K562 (cell line): ENCODE data around the gene UBALD2. TPM values are rescaled to one million over a fixed set of nuclear protein-coding genes. Genes with fewer than 3 reads are reported as not detected.

Source experiments
- ADNP ChIP-seq: fragments of 200-800 bp; sonication (Bioruptor generic); IDR thresholded peaks from 2 replicates; pipeline ENCODE4 v1.6.1; 2016; ENCODE audit warnings: missing genetic modification characterization, missing compliant biosample characterization
- DMBX1 ChIP-seq: fragments of 250-450 bp; sonication (Bioruptor Pico); IDR thresholded peaks from 2 replicates; pipeline ENCODE4 v1.8.0; 2022; ENCODE audit warnings: inconsistent platforms, mild to moderate bottlenecking, moderate library complexity, borderline replicate concordance
- DPF2 ChIP-seq: fragments of 450-650 bp; IDR thresholded peaks from 2 replicates; pipeline ENCODE4 v1.6.1; 2016
- EHMT2 ChIP-seq: fragments of 450-650 bp; IDR thresholded peaks from 2 replicates; pipeline ENCODE4 v1.6.1; 2018; ENCODE audit warnings: antibody characterized with exemption
- HDAC8 ChIP-seq: fragments of 450-650 bp; IDR thresholded peaks from 2 replicates; pipeline ENCODE4 v1.6.1; 2016; ENCODE audit warnings: mild to moderate bottlenecking, missing genetic modification characterization, moderate library complexity, missing compliant biosample characterization
- JUND ChIP-seq, 2 experiments: IDR thresholded peaks; 2 replicates in 1 of 2; 3 replicates in 1 of 2; pipeline ENCODE4 v1.6.1; 2011; ENCODE audit warnings: borderline replicate concordance in 2 of 2, low read depth in 2 of 2, low read length in 2 of 2, improper control_type of control experiment in 1 of 2, missing biosample characterization in 1 of 2, missing genetic modification characterization in 1 of 2, missing genetic modification reagents in 1 of 2
- MAZ ChIP-seq, 2 experiments: fragments of 450-650 bp in 1 of 2; sonication (generic) in 1 of 2; formaldehyde crosslinking; IDR thresholded peaks in 1 of 2; conservative IDR thresholded peaks in 1 of 2; 2 replicates each; pipeline versions ENCODE4 v1.4.0 to v1.5.0; 2020; ENCODE audit warnings: mild to moderate bottlenecking in 1 of 2, missing genetic modification reagents in 1 of 2
- TOE1 ChIP-seq, 2 experiments: fragments of 450-650 bp in 1 of 2; sonication (generic) in 1 of 2; formaldehyde crosslinking in 1 of 2; IDR thresholded peaks; 2 replicates each; pipeline versions ENCODE4 v1.7.1 to v1.8.0; 2016 to 2022; ENCODE audit warnings: borderline replicate concordance in 2 of 2, mild to moderate bottlenecking in 2 of 2, antibody characterized with exemption in 1 of 2, inconsistent platforms in 1 of 2, low read depth in 1 of 2, missing genetic modification reagents in 1 of 2, moderate library complexity in 1 of 2
- YY1 ChIP-seq, 3 experiments: IDR thresholded peaks; 2 replicates each; pipeline ENCODE4 v1.6.1; 2011; ENCODE audit warnings: low read length in 2 of 3, mild to moderate bottlenecking in 2 of 3, moderate library complexity in 2 of 3, borderline replicate concordance in 1 of 3, control low read depth in 1 of 3, low read depth in 1 of 3; ENCODE audit not compliant: insufficient read depth in 3 of 3, insufficient replicate concordance in 2 of 3, control insufficient read depth in 1 of 3, insufficient read length in 1 of 3; ENCODE audit errors: extremely low read depth in 1 of 3
- ZBTB12 ChIP-seq: fragments of 250-450 bp; sonication (Bioruptor Pico); IDR thresholded peaks from 2 replicates; pipeline ENCODE4 v1.4.0; 2020
- ZNF239 ChIP-seq: fragments of 250-450 bp; sonication (Bioruptor Pico); IDR thresholded peaks from 2 replicates; pipeline ENCODE4 v1.4.0; 2020; ENCODE audit warnings: mild to moderate bottlenecking
- ZNF589 ChIP-seq: fragments of 200-800 bp; sonication (Bioruptor generic); IDR thresholded peaks from 2 replicates; pipeline ENCODE4 v1.6.1; 2016; ENCODE audit warnings: low read depth, missing genetic modification characterization, missing compliant biosample characterization
- ZNF592 ChIP-seq: fragments of 450-650 bp; IDR thresholded peaks from 2 replicates; pipeline ENCODE4 v1.6.1; 2017; ENCODE audit warnings: antibody characterized with exemption, mild to moderate bottlenecking
- polyA plus RNA-seq, 8 experiments: library from polyadenylated mRNA; depleted of rRNA in 4 of 8; stranded (reverse) in 5 of 8; unstranded in 3 of 8; fragments of >200 nt; fragmentation: Nextera tagmentation in 2 of 8; fragmentation: Illumina TruSeq in 1 of 8; extraction: Ambion mirVana in 2 of 8; extraction: Trizol in 1 of 8; gene quantifications; 2 replicates each; pipeline versions ENCODE4 v1.2.1 to v1.2.3, GENCODE V29; 2011 to 2014; ENCODE audit warnings: inconsistent platforms in 1 of 8, missing spikeins in 1 of 8
- total RNA-seq, 7 experiments: library from RNA; depleted of rRNA in 6 of 7; stranded (reverse); fragments of >200 nt in 6 of 7; fragmentation: Illumina TruSeq in 2 of 7; extraction: Trizol in 2 of 7; gene quantifications; 2 replicates each; pipeline versions ENCODE4 v1.2.1 to v1.2.3, GENCODE V29; 2011 to 2021; ENCODE audit warnings: low replicate concordance in 1 of 7
- TF ChIP-seq, protein P1 (sequence below): fragments of 450-650 bp; formaldehyde crosslinking; IDR thresholded peaks from 2 replicates; pipeline ENCODE4 v1.4.0; 2020; ENCODE audit warnings: mild to moderate bottlenecking, moderate library complexity
- TF ChIP-seq, protein P2 (sequence below), 2 experiments: fragments of 450-650 bp in 1 of 2; sonication (generic) in 1 of 2; formaldehyde crosslinking in 1 of 2; IDR thresholded peaks in 1 of 2; conservative IDR thresholded peaks in 1 of 2; 2 replicates each; pipeline versions ENCODE4 v1.6.1 to v1.8.1; 2016 to 2023; ENCODE audit warnings: mild to moderate bottlenecking in 2 of 2, moderate library complexity in 2 of 2, inconsistent platforms in 1 of 2, missing genetic modification reagents in 1 of 2

The UBALD2 gene
- total and polyA plus RNA-seq, 9 of the 15 experiments (the other 6 are each of a cell fraction or from before 2014, with no cell fraction given) = 2.3 to 94.1 (median 25.3) TPM

- TF ChIP-seq TOE1 (IDR thresholded peaks at IDR 0.05; ENCODE audit: borderline replicate concordance) (peak; percentile 9; the same call in 1 of the 2 replicates), TOE1 (CRISPR knock-in tag; IDR thresholded peaks at IDR 0.05; ENCODE audit: borderline replicate concordance, low read depth) (no peak), EHMT2 (peak; percentile 69; the same call in 1 of the 2 replicates), ZNF592 (peak; percentile 87; the same call in 1 of the 2 replicates), DMBX1 (CRISPR knock-in tag) (peak; percentile 55; the same call in 1 of the 2 replicates), MAZ (CRISPR knock-in tag; conservative IDR thresholded peaks at IDR 0.05 in 1 of 2, IDR thresholded peaks at IDR 0.05 in 1 of 2) (0 out of 4 replicates have a peak, but pooled peaks of 1 of the 2 experiments have one; percentile 15), ZBTB12 (CRISPR knock-in tag) (no peak), JUND (IDR thresholded peaks at IDR 0.05; ENCODE audit: borderline replicate concordance, low read depth, low read length) (peak; percentile 78), JUND (tag; IDR thresholded peaks at IDR 0.05; ENCODE audit: borderline replicate concordance, low read depth, low read length) (peak; percentile 53; the same call in 1 of the 3 replicates), YY1 (IDR thresholded peaks at IDR 0.05; ENCODE audit: borderline replicate concordance in 1 of 3, control insufficient read depth in 1 of 3, extremely low read depth in 1 of 3, insufficient read depth in 3 of 3, insufficient read length in 1 of 3, insufficient replicate concordance in 2 of 3, low read depth in 1 of 3, low read length in 2 of 3) (peak in 1 of 3 experiments; percentile 42), ZNF239 (no peak), DPF2 (peak; percentile 25; the same call in 1 of the 2 replicates), HDAC8 (0 out of 2 replicates have a peak, but pooled peaks have one; percentile 43), ZNF589 (0 out of 2 replicates have a peak, but pooled peaks have one; percentile 62), ADNP (0 out of 2 replicates have a peak, but pooled peaks have one; percentile 37)
- TF ChIP-seq, protein P1, sequence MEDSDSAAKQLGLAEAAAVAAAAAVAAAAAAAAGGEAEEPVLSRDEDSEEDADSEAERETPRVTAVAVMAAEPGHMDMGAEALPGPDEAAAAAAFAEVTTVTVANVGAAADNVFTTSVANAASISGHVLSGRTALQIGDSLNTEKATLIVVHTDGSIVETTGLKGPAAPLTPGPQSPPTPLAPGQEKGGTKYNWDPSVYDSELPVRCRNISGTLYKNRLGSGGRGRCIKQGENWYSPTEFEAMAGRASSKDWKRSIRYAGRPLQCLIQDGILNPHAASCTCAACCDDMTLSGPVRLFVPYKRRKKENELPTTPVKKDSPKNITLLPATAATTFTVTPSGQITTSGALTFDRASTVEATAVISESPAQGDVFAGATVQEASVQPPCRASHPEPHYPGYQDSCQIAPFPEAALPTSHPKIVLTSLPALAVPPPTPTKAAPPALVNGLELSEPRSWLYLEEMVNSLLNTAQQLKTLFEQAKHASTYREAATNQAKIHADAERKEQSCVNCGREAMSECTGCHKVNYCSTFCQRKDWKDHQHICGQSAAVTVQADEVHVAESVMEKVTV (CRISPR knock-in tag) = no peak
- TF ChIP-seq, protein P2, sequence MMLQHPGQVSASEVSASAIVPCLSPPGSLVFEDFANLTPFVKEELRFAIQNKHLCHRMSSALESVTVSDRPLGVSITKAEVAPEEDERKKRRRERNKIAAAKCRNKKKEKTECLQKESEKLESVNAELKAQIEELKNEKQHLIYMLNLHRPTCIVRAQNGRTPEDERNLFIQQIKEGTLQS (IDR thresholded peaks at IDR 0.05) = peak; percentile 90
- TF ChIP-seq, protein P2 (CRISPR knock-in tag; conservative IDR thresholded peaks at IDR 0.05) = no peak; the same call in 1 of the 2 replicates
These were observed 31.4 kb upstream of the UBALD2 start (continued) for GRCh38 chr17:76233588-76234353.
